Activated naive CD4-positive, alpha-beta T cell treated with anti-CD3 and anti-CD28 coated beads, Interleukin-2, amount 50 U/mL, for 24 hours (primary cell): Measurements from ENCODE around the gene ABHD12B.

ENCODE experiments used
- H3K27ac Mint-ChIP-seq: one replicate; pipeline ENCODE4 v1.8.0; 2021; ENCODE audit warnings: mild to moderate bottlenecking, mixed read lengths
- H3K27me3 Mint-ChIP-seq: one replicate; pipeline ENCODE4 v1.8.0; 2021; ENCODE audit warnings: mixed read lengths
- H3K36me3 Mint-ChIP-seq: one replicate; pipeline ENCODE4 v1.8.0; 2021; ENCODE audit warnings: mixed read lengths
- H3K4me1 Mint-ChIP-seq: one replicate; pipeline ENCODE4 v1.8.0; 2021; ENCODE audit warnings: mixed read lengths
- H3K4me3 Mint-ChIP-seq: one replicate; pipeline ENCODE4 v1.8.0; 2021; ENCODE audit warnings: mild to moderate bottlenecking, mixed read lengths
- H3K9me3 Mint-ChIP-seq: one replicate; pipeline ENCODE4 v1.8.0; 2021; ENCODE audit warnings: mixed read lengths

Gene ABHD12B

DNA sequence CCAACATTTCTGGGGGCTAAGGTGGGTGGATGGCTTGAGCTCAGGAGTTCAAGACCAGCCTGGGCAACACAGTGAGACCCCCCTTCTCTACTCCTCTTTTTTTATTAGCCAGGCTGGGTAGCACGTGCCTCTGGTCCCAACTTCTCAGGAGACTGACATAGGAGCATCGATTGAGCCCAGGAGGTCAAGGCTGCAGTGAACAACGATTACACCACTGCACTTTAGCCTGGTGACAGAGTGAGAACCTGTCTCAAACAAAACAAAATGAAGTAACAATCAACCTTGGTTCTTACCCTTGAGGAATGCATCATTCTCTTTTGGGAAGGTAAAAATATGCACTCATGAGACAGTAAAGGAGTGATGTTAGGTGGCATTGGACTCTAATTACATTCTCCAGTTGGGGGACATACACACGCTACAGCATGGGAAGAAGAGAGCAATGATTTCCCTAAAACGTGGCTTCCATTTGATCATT, 37.0 kb upstream of the ABHD12B start:
- H3K27me3 Mint-ChIP-seq: no peaks in the 10 kb centered on the region
- peaks cover 56% of the 10 kb centered on the region for H3K4me1 Mint-ChIP-seq
- peak overlapping the region; percentile 0 for H3K4me3 Mint-ChIP-seq
- no peaks in the 10 kb centered on the region for H3K36me3 Mint-ChIP-seq
- no peaks in the 10 kb centered on the region for H3K9me3 Mint-ChIP-seq
- peak overlapping the region; percentile 56 for H3K27ac Mint-ChIP-seq

DNA sequence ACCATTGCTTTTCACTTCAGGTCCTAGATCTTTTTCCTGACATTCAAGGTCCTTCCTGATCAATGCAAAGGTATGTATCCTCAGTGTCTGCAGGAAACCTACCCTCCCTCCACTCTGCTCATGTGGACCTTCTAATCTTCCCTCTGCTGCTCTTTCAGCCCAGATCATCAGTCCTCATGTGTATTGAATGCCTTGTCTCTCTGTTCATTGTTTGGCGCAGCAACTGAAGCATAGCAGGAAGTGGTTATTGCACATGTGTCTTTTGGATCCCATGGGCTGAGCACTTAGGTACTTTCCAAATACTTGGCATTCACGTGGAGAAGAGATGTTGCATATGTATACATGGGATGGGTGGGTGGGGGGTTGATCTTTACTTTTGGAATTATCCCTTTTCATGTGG, 36.6 kb upstream of the ABHD12B start:
- no peaks in the 10 kb centered on the region for H3K9me3 Mint-ChIP-seq
- no peaks in the 10 kb centered on the region for H3K36me3 Mint-ChIP-seq
- peak overlapping the region; percentile 0 for H3K4me3 Mint-ChIP-seq
- no peaks in the 10 kb centered on the region for H3K27me3 Mint-ChIP-seq
- H3K27ac Mint-ChIP-seq: peak overlapping the region; percentile 56
- H3K4me1 Mint-ChIP-seq: peaks cover 54% of the 10 kb centered on the region

DNA sequence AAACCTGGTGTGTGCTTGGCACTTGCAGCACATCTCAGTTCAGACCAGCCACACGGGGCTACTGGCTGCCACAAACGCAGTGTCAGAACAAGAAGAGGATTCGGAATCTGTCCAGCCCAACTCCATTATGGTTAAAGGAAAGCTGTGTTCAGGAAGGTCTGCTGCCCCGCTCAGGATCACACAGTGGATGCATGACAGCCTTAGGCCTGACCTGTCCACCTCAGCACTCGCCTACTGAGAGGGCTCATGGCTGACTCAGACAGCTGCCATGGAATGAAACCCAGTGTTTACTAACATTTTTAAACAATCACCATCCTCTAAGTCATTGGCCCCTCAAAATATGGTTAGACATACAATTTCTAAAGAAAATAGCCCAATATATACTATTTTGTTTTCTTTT, 35.3 kb upstream of the ABHD12B start:
- Mint-ChIP-seq H3K27me3 (no peaks in the 10 kb centered on the region), H3K4me1 (peaks cover 52% of the 10 kb centered on the region), H3K27ac (no peak overlapping the region), H3K9me3 (no peaks in the 10 kb centered on the region), H3K4me3 (no peak overlapping the region), H3K36me3 (peaks cover 2% of the 10 kb centered on the region)

DNA sequence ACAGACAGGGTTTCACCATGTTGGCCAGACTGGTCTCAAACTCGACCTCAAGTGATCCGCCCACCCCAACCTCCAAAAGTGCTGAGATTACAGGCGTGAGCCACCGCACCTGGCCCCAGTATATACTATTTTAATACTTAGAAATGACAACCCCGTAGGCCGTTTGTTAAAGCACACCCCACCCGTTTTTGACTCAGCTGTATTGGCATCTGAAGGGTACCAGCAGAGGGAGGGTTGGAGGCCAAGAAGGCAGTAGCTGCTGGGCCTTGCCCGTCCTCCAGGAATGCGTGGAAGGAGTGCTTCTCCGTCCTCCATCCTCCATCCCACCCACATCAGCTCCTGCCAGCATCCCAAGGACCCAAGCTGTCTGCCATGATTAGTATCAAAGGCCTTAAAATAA, 34.6 kb upstream of the ABHD12B start:
- Mint-ChIP-seq H3K27ac (no peak overlapping the region), H3K4me1 (peaks cover 46% of the 10 kb centered on the region), H3K9me3 (no peaks in the 10 kb centered on the region), H3K27me3 (no peaks in the 10 kb centered on the region), H3K4me3 (no peak overlapping the region), H3K36me3 (peaks cover 2% of the 10 kb centered on the region)

DNA sequence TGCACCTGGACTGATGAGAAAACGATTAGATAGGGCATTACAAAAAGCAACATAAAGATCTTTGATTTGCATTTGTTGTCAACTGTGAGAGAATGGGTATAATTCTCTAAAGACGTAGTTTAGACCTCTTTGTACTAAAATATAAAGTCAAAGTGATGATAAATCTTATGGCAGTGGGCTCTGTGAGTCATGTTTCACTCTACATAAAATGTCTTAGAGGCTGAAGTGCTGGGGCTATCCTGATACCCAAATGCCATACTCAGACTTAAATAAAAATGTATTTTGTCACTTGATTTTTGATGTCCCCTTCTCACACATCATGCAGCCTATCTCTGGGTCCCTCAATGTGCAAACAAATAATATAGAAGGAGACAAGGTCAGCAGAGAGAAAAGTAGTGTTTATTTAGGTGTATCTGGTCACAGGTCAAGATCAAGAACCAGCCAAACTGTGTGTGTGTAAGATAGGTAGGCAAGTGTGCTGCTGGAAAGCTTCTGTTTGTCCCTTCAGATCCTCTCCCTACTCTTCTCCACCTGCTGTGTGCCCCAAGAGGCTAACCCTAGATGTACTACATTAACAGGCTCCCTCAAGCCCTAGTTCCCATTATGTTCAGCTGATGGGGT, 33.9 kb upstream of the ABHD12B start:
- Mint-ChIP-seq H3K9me3 (no peaks in the 10 kb centered on the region), H3K36me3 (peaks cover 2% of the 10 kb centered on the region), H3K4me3 (no peak overlapping the region), H3K27ac (no peak overlapping the region), H3K27me3 (no peaks in the 10 kb centered on the region), H3K4me1 (peaks cover 40% of the 10 kb centered on the region)

DNA sequence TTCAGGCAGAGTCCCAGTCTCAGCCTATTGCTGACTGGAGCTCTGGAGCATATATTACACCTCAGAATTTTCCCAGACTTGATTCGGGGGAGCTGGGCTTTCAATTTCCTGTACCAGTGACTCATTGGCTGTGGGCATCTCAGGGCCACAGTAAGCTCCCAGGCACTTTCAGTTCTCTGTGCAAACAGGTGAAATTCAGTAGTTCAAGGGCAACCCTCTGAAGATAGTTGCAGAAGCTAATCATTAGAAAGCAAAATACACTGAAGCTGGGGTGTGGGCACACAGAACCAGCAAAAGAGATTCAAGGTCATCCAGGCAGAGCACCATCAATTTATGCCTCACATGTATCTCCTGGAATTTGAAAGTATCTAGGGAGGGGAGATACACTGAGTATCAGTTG, 32.8 kb upstream of the ABHD12B start:
- Mint-ChIP-seq H3K4me3 (no peak overlapping the region), H3K27me3 (no peaks in the 10 kb centered on the region), H3K4me1 (peaks cover 38% of the 10 kb centered on the region), H3K36me3 (peaks cover 2% of the 10 kb centered on the region), H3K27ac (no peak overlapping the region), H3K9me3 (no peaks in the 10 kb centered on the region)

DNA sequence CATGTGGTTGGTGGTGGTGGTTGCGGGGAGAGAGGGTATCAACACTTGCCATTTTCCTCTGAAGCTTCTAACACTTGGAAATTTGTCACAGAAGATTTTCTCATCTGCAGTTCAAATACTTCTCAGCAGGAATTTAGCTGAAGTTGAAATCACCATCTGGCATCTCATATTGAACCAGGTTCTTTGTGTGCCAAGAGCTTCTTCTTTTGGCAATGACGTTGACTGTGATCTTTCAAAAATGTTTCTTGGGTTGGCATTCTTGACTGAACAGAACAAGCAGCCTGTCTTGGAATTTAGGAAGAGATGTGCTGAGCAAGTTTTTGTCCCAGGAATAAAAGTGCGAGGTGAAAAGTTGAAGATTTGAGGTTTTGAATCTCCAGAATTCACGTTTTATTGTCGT, 32.2 kb upstream of the ABHD12B start:
- peaks cover 32% of the 10 kb centered on the region for H3K4me1 Mint-ChIP-seq
- no peaks in the 10 kb centered on the region for H3K9me3 Mint-ChIP-seq

DNA sequence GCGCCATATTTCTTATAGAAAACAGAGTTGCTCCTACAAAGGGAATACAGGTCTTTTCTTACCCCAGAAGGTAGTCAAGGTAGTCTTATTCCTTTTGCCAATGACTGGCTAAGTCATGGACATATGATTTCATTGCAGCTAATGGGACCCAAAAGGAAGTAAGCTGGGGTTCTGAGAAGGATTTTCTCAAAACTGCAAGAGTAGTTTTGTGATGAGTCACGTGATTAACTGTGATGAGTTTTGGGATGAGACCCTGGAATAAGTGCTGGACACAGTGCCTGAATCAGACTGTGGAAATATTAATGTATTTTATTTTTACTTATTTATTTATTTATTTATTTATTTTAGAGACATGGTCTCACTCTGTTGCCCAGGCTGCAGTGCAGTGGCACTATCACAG, 27.5 kb upstream of the ABHD12B start:
- no peak overlapping the region for H3K4me3 Mint-ChIP-seq
- H3K27ac Mint-ChIP-seq: no peak overlapping the region
- H3K36me3 Mint-ChIP-seq: peaks cover 2% of the 10 kb centered on the region
- H3K9me3 Mint-ChIP-seq: no peaks in the 10 kb centered on the region
- H3K27me3 Mint-ChIP-seq: no peaks in the 10 kb centered on the region
- peaks cover 7% of the 10 kb centered on the region for H3K4me1 Mint-ChIP-seq

More for the DNA sequence above, 32.2 kb upstream of the ABHD12B start:
- no peaks in the 10 kb centered on the region for H3K27me3 Mint-ChIP-seq
- H3K27ac Mint-ChIP-seq: no peak overlapping the region
- H3K36me3 Mint-ChIP-seq: peaks cover 2% of the 10 kb centered on the region
- no peak overlapping the region for H3K4me3 Mint-ChIP-seq

DNA sequence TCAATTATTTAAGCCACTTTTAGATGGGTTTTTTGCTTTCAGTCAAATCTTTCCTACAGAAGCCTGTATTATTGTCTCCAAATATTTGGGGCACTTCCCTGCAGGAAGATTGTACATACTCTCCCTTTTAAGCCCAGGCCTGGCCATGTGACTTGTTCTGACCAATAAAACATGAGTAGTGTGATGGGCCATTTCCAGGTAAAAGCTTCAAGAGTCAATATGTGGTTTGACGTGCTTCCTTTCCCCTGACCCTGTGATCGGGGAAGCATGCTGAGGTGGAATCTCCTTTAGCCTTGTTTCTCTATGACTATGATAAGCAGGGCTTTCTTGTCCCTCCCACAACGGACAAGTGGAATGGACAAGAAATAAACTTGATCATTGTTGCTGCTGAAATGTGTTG, 26.7 kb upstream of the ABHD12B start:
- Mint-ChIP-seq H3K36me3 (peaks cover 2% of the 10 kb centered on the region), H3K27ac (no peak overlapping the region), H3K27me3 (no peaks in the 10 kb centered on the region), H3K4me1 (peaks cover 7% of the 10 kb centered on the region), H3K9me3 (no peaks in the 10 kb centered on the region), H3K4me3 (no peak overlapping the region)

DNA sequence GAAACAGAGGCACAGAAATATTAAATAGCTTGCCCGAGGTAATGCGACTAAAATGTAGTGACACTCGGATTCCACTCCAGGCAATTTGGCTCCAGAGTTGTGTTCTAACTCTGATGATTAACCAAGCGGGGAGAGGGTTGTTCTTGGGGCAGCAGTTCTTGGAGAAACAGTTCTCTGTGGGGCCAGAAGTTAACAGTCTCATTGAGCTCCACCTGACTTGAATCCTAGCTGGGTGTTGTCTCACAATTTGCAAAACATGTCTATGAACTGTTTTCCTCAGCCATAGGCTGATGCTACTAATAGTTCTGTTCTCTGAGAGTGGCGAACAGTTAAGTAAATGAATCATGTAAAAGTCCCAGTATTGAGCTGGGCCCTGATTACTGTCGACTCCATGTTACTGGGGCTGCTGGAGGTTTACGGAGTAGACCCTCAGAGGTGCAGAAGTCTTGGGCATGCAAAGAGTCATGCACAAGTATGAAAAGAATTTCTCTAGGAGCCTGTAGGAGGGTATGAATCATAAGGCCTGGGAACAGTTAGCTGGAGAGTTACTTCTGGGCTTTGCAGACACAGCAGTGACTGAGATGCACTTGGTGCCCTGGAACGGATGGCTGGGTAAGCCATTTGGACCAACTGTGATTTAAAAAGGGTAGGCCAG, 25.5 kb upstream of the ABHD12B start:
- H3K36me3 Mint-ChIP-seq: no peaks in the 10 kb centered on the region
- no peaks in the 10 kb centered on the region for H3K9me3 Mint-ChIP-seq
- no peak overlapping the region for H3K27ac Mint-ChIP-seq
- H3K4me3 Mint-ChIP-seq: no peak overlapping the region
- peaks cover 7% of the 10 kb centered on the region for H3K4me1 Mint-ChIP-seq
- no peaks in the 10 kb centered on the region for H3K27me3 Mint-ChIP-seq

DNA sequence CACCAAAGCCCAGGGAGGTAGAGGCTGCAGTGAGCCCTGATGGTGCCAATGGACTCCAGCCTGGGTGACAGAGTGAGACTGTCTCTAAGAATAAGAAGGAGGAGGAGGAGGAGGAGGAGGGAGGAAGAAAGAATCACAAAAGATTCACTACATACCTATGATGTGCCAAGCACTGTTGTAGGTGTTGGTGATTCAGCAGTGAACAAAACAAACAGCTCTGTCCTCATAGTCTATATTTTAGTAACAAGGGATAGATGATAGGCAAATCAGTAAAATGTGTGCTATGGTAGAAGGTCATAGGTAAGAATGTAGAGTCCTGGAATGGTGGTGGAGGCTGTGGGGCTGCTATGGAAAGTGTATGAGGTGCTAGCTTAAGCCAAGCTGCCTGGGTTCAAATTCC, 18.0 kb upstream of the ABHD12B start:
- no peaks in the 10 kb centered on the region for H3K9me3 Mint-ChIP-seq
- H3K4me3 Mint-ChIP-seq: no peak overlapping the region
- H3K27ac Mint-ChIP-seq: no peak overlapping the region
- no peaks in the 10 kb centered on the region for H3K36me3 Mint-ChIP-seq
- no peaks in the 10 kb centered on the region for H3K4me1 Mint-ChIP-seq
- H3K27me3 Mint-ChIP-seq: no peaks in the 10 kb centered on the region

DNA sequence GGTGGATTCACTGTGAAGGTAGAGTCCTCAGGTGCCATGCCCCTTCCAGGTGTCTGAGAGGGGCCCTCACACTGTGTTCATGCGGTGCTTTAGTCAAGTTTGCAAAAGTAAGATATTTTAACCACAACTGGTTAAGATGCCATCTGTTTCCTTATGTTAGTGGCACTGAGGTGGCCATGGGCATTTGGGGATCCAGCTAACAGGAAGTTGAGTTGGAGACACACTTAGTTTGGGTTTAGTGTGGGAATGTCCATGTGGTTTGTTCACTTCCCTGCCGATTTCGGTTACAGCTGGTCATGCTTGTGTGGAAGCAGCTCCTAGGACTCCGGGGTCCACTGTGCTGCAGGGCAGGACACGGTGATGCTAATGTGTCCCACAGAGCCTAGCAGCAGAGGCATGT, 17.3 kb upstream of the ABHD12B start:
- Mint-ChIP-seq H3K9me3 (no peaks in the 10 kb centered on the region), H3K27ac (no peak overlapping the region), H3K4me3 (no peak overlapping the region), H3K27me3 (no peaks in the 10 kb centered on the region), H3K36me3 (no peaks in the 10 kb centered on the region), H3K4me1 (peaks cover 4% of the 10 kb centered on the region)

DNA sequence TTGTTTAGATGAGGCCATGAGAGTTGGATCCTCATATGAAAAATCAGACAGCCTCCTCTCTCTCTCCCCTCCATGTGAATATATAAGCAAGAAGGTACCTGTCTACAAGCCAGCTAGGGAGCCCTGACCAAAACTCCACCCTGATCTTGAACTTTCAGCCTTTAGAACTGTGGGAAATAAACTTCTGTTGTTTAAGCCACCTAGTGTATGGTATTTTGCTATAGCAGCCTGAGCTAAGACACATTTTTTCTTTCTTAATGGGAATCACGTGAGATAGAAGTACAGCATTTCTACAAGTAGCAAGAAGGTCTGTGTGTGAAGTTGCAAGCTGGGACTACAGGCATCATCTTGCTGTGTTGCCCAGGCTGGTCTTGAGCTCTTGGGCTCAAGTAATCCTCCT, 16.3 kb upstream of the ABHD12B start:
- peaks cover 11% of the 10 kb centered on the region for H3K4me1 Mint-ChIP-seq
- no peak overlapping the region for H3K27ac Mint-ChIP-seq
- no peaks in the 10 kb centered on the region for H3K27me3 Mint-ChIP-seq
- no peaks in the 10 kb centered on the region for H3K9me3 Mint-ChIP-seq
- H3K36me3 Mint-ChIP-seq: no peaks in the 10 kb centered on the region
- no peak overlapping the region for H3K4me3 Mint-ChIP-seq

DNA sequence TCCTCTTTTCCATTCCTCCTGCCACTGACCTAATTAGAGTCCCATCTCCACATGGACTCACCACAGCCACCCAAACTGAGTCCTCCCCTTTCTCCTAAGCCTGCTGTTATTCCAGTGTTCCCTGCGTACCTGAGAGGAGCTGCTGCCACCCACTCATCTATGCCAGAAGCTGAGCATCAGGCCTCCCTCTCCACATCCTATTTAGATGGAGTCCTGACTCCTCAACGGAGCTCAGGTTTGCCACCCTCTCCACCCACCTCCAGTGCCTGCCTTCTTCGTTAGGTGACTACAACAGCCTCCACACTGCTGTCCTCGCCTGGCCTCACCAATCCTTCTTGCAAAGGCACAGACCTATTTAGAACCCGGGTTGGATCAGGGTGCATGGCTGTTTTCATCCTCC, 15.2 kb upstream of the ABHD12B start:
- no peaks in the 10 kb centered on the region for H3K36me3 Mint-ChIP-seq
- no peak overlapping the region for H3K27ac Mint-ChIP-seq
- H3K27me3 Mint-ChIP-seq: no peaks in the 10 kb centered on the region
- H3K4me1 Mint-ChIP-seq: peaks cover 13% of the 10 kb centered on the region
- no peaks in the 10 kb centered on the region for H3K9me3 Mint-ChIP-seq
- H3K4me3 Mint-ChIP-seq: no peak overlapping the region

DNA sequence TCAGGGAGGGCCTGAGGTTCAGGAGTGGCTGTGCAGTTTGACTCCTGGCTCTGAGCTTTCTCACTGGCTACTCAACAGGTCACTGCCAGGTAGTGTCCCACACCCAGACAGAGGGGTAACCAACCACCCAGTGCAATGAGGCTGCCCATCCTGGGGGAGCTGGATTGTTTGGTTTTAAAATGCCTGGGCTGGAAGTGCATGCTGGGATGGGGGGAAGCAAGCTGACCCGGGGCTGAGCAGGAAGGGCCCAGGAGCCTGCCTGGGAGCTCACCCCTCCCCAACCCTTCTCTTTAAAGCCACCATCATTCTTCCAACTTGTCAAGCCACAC, 12.6 kb upstream of the ABHD12B start:
- Mint-ChIP-seq H3K4me3 (peak overlapping the region; percentile 88), H3K4me1 (peaks cover 13% of the 10 kb centered on the region), H3K27ac (no peak overlapping the region), H3K27me3 (no peaks in the 10 kb centered on the region), H3K36me3 (no peaks in the 10 kb centered on the region), H3K9me3 (no peaks in the 10 kb centered on the region)

DNA sequence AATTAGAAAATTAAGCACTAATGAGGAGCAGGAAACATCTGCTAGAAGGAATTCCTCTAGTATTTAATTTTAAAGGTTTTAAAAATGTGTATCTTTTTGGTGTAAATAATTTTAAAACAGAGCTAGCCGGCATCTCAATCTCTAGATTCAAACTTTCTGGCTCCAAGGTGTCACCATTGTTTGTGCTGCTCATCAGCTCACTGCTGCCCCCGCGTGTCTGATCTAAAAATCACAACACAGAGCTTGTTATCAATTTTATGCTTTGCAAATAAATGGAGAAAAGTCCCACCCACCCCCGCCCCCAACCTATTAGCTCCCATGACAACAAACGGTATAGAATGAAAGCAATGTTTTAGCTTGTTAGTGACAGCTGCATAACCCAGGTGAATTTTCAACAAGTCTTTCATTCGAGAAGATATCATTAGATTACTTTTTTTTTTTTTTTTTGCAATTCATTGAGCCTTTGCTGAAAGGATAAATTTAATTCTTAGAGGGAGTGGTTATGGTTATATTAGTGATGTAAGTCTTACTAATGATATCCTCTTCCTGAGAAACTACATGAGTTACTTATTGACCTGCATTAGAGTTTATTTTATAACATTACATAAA, 11.3 kb upstream of the ABHD12B start:
- Mint-ChIP-seq H3K9me3 (no peaks in the 10 kb centered on the region), H3K4me1 (peaks cover 13% of the 10 kb centered on the region), H3K27ac (peak overlapping the region; percentile 79), H3K36me3 (no peaks in the 10 kb centered on the region), H3K4me3 (peak overlapping the region; percentile 88), H3K27me3 (no peaks in the 10 kb centered on the region)
